GM19467 (cell line): ENCODE measurements around the gene CENPX.

Experiments
- ATAC-seq: cut with Tn5 transposase; IDR thresholded peaks from one replicate; pipeline ENCODE4 v1.9.1; 2021; ENCODE audit warnings: mild to moderate bottlenecking, moderate library complexity; ENCODE audit not compliant: unreplicated experiment

Gene CENPX

GRCh38 chr17:82022310-82022980, at the start of gene CENPX:
CENPX (minus strand) TSS chr17:82022878; CDS start chr17:82022861, 17 bp downstream.
- ATAC-seq, result no peak

- ATAC-seq, result no peak
Measured at GRCh38 chr17:82070611-82071010, 47.9 kb upstream of the CENPX start.

GRCh38 chr17:82065638-82066303, 43.1 kb upstream of the CENPX start, which contains the start of gene DUS1L:
DUS1L (minus strand) TSS chr17:82065804; CDS start chr17:82065059, 745 bp downstream.
- peak; percentile 51 for ATAC-seq

- ATAC-seq, result peak; percentile 17
Measured at GRCh38 chr17:82065193-82065637, 42.5 kb upstream of the CENPX start.

- no peak for ATAC-seq
Measured at GRCh38 chr17:82064433-82065192, 41.9 kb upstream of the CENPX start.

GRCh38 chr17:82063424-82064415, 41.0 kb upstream of the CENPX start:
- ATAC-seq, result no peak

GRCh38 chr17:82062984-82063368, 40.3 kb upstream of the CENPX start:
- ATAC-seq, result no peak

- no peak for ATAC-seq
Measured at GRCh38 chr17:82062076-82062983, 39.7 kb upstream of the CENPX start.

- no peak for ATAC-seq
Measured at GRCh38 chr17:82061047-82061925, 38.6 kb upstream of the CENPX start.

- no peak for ATAC-seq
Measured at GRCh38 chr17:82060614-82061013, 37.9 kb upstream of the CENPX start.

- no peak for ATAC-seq
Measured at GRCh38 chr17:82060001-82060380, 37.3 kb upstream of the CENPX start.

- no peak for ATAC-seq
Measured at GRCh38 chr17:82059272-82060000, 36.8 kb upstream of the CENPX start.

- ATAC-seq, result no peak
Measured at GRCh38 chr17:82058855-82059249, 36.2 kb upstream of the CENPX start.

GRCh38 chr17:82058230-82058854, 35.7 kb upstream of the CENPX start:
- no peak for ATAC-seq

GRCh38 chr17:82056729-82057621, 34.3 kb upstream of the CENPX start:
- no peak for ATAC-seq

- ATAC-seq, result no peak
Measured at GRCh38 chr17:82055965-82056728, 33.5 kb upstream of the CENPX start.
